ENCODE results near the gene CFD. TPM values are rescaled to one million over a fixed set of nuclear protein-coding genes. Genes with fewer than 3 reads are reported as not detected.
"Not testable (repeated sequence)": the region's sequence is repeated elsewhere in the genome, so short reads cannot be mapped to it uniquely, and the experiment has no call there.

Gene CFD
- total RNA-seq, 1 donor from 2014 or later: 3.1 TPM

- DNase-seq (ENCODE audit: low read depth): no peak
Measured at GRCh38 chr19:871446-872265, 12.2 kb downstream of the CFD start.

- DNase-seq (ENCODE audit: low read depth): no peak
Measured at GRCh38 chr19:872266-872951, 12.9 kb downstream of the CFD start.

GRCh38 chr19:873084-873483 lies 13.6 kb downstream of the CFD start:
- DNase-seq (ENCODE audit: low read depth): no peak

- no peak for DNase-seq (ENCODE audit: low read depth)
Measured at GRCh38 chr19:873561-874041, 14.1 kb downstream of the CFD start.

GRCh38 chr19:875265-875879 lies 15.9 kb downstream of the CFD start:
- DNase-seq (ENCODE audit: low read depth): no peak

GRCh38 chr19:876089-876488 lies 16.6 kb downstream of the CFD start:
- no peak for DNase-seq (ENCODE audit: low read depth)

GRCh38 chr19:876780-877314 lies 17.4 kb downstream of the CFD start:
- no peak for DNase-seq (ENCODE audit: low read depth)

GRCh38 chr19:877992-878660 lies 18.7 kb downstream of the CFD start:
- not testable (repeated sequence) for DNase-seq (ENCODE audit: low read depth)

- DNase-seq (ENCODE audit: low read depth): not testable (repeated sequence)
Measured at GRCh38 chr19:878751-879561, 19.5 kb downstream of the CFD start.

GRCh38 chr19:879711-880438 lies 20.4 kb downstream of the CFD start:
- DNase-seq (ENCODE audit: low read depth): no peak

- no peak for DNase-seq (ENCODE audit: low read depth)
Measured at GRCh38 chr19:881385-882071, 22.1 kb downstream of the CFD start.

- DNase-seq (ENCODE audit: low read depth): no peak
Measured at GRCh38 chr19:882871-883497, 23.5 kb downstream of the CFD start.

GRCh38 chr19:883661-884211 lies 24.3 kb downstream of the CFD start:
- peak; percentile 70 for DNase-seq (ENCODE audit: low read depth)

- DNase-seq (ENCODE audit: low read depth): no peak
Measured at GRCh38 chr19:884420-885211, 25.2 kb downstream of the CFD start.

GRCh38 chr19:885536-886224 lies 26.2 kb downstream of the CFD start:
- DNase-seq (ENCODE audit: low read depth): no peak

- DNase-seq (ENCODE audit: low read depth): peak; percentile 43
Measured at GRCh38 chr19:887072-887471, 27.6 kb downstream of the CFD start.

- no peak for DNase-seq (ENCODE audit: low read depth)
Measured at GRCh38 chr19:887599-887998, 28.1 kb downstream of the CFD start.
